ENCODE measurements around the gene CEP170B. TPM values are rescaled to one million over a fixed set of nuclear protein-coding genes. Genes with fewer than 3 reads are reported as not detected.

CEP170B gene
- total and polyA plus RNA-seq, 2 of the 8 experiments (the other 6 are each of a cell fraction or from before 2014, with no cell fraction given), result 9.1 to 33.8 TPM

DNA sequence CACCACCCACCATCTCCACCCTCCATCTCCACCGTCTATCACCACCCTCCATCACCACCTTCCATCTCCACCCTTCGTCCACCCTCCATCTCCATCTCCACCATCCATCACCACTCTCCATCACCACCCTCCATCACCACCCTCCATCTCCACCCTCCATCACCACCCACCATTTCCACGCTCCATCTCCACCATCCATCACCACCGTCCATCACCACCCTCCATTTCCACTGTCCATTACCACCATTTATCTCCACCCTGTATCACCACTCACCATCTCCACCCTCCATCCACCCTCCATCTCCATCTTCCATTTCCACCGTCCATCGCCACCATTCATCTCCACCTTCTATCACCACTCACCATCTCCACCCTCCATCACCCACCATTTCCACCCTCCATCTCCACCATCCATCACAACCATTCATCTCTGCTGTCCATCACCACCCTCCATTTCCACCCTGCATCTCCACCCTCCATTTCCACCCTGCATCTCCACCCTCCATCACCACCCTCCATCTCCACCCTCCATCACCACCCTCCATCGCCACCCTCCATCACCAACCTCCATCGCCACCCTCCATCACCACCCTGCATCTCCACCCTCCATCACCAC, 6.1 kb upstream of the CEP170B start (continued):
- TF ChIP-seq FOSL1 (IDR thresholded peaks at IDR 0.05; ENCODE audit: insufficient read depth, low read depth, low read length) (no peak), ZNF274 (IDR thresholded peaks at IDR 0.05; ENCODE audit: borderline replicate concordance, extremely low read depth, low read length) (no peak), ATF2 (IDR thresholded peaks at IDR 0.05; ENCODE audit: low read length) (no peak), CHD2 (IDR thresholded peaks at IDR 0.05; ENCODE audit: low read length) (no peak), NANOG (IDR thresholded peaks at IDR 0.05; ENCODE audit: insufficient read depth, low read depth, low read length, poor library complexity, severe bottlenecking) (no peak)
- TF ChIP-seq, protein P1, sequence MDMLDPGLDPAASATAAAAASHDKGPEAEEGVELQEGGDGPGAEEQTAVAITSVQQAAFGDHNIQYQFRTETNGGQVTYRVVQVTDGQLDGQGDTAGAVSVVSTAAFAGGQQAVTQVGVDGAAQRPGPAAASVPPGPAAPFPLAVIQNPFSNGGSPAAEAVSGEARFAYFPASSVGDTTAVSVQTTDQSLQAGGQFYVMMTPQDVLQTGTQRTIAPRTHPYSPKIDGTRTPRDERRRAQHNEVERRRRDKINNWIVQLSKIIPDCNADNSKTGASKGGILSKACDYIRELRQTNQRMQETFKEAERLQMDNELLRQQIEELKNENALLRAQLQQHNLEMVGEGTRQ (IDR thresholded peaks at IDR 0.05; ENCODE audit: low read length), result no peak

All from H1 (cell line).